GM19324 (cell line): ENCODE measurements around the gene PDIA5.

Experiments
- ATAC-seq: cut with Tn5 transposase; IDR thresholded peaks from one replicate; pipeline ENCODE4 v1.9.1; 2021; ENCODE audit warnings: mild to moderate bottlenecking, moderate library complexity; ENCODE audit not compliant: unreplicated experiment, low FRiP score

PDIA5 gene

DNA sequence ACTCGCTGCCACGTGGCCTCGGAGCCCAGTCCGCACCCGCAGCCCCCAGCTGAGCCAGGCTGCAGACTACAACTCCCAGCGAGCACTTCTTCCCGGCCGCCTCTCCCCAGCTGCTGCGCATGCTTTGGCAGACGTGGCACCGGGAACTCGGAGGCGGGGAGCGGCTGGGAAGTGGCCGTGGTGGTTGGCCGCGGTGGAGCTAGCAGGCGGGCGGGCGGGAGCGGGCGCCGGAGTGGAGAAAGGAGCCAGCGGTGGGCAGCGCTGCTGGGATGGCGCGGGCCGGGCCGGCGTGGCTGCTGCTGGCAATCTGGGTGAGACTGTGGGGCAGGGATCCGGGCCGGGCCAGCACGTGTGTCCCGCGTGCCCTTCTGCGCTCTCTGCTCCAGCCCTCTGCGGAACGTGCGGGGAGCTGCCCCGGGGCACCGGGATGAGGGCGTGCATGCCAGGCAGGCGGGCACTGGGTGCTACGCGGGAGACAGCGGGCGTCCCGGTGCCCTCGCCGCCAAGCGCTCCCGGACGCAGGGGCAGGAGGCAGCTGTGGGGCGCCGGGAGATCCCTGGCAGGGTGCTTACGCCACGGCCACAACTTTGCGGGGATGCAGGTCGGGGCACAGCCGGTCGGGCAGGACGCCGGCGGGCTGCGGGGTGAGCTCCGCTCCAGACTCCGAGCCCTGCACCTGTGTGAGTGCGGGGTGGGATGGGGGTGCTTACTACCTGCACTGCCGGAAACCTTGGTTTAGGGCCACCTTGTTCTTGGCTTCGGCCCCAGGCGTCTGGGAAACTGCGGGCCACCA lies at the start of gene PDIA5:
Gene PDIA5, plus strand, starts transcription at position 130 of the 793 bp plus-strand sequence. Its CDS starts 140 bp downstream, at position 270.
- peak; percentile 80 for ATAC-seq

DNA sequence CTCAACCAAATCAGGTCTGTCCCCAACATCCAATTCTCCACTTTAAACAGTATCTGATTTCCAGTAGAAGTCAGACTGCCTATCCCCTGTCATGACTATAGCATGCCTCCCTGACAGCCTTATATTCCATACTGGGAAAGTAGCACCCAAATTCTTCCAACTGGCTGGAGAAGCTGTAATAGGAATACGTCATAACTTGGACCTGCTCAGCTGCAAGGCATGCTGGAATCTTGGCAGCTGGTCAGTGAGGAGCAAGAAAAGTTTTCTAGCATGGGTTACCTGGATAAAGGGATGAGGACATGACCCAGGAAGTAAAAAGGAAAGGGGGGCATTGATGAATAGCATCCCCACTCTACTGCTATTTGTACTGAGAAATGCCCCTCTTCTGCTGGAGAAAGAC lies 48.1 kb upstream of the PDIA5 start:
- ATAC-seq, result no peak

DNA sequence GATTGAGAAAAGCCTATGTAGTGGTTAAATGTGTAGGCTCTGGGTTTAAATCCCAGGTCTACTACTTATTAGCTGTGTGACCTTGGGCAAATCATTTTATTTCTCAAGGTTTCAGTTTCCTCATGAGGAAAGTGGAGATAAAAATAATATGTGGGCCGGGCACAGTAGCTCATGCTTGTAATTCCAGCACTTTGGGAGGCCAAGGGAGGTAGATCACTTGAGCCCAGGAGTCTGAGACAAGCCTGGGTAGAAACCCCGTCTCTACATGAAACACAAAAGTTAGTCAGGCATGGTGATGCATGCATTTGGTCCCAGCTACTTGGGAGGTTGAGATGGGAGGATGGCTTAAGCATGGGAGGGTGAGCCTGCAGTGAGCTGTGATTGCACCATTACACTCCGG lies 47.7 kb upstream of the PDIA5 start:
- no peak for ATAC-seq

DNA sequence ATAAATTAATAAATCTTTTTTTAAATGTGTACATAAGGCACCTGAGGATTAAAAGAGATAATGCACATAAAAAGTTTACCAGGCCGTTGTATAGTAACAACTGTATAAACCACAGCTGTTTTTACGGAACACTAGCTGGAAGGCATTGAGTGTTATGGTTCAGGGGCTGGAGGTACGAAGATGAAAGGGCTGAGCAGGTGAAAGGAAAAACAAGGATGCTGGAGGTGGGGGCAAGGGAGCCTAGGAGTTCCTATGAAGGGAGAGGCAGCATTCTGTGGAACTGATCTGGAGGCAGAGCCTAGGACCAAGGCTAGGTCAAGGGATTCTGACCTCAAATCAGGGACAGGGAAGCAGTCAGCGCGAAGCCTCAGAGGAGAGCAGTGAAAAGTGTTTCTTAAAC lies 47.2 kb upstream of the PDIA5 start:
- no peak for ATAC-seq

DNA sequence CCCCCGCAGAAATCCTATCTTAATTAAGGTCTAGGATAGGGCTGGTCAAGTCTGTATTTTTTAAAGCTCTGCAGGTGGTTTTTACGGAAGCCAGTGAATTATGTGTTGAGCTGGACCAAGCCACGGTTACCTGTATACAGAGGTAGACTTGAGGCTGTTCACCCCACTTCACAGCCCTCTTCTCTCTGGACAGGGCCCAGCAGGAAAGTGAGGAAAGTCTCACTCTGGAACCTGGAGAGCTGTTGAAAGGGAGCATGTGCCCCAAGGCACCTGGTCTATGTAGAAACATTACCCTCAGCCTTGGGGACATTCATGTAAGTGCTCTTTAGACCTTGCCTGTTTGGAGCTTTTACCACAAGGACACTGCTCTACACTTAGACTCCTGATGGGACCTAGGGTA lies 46.1 kb upstream of the PDIA5 start:
- no peak for ATAC-seq

DNA sequence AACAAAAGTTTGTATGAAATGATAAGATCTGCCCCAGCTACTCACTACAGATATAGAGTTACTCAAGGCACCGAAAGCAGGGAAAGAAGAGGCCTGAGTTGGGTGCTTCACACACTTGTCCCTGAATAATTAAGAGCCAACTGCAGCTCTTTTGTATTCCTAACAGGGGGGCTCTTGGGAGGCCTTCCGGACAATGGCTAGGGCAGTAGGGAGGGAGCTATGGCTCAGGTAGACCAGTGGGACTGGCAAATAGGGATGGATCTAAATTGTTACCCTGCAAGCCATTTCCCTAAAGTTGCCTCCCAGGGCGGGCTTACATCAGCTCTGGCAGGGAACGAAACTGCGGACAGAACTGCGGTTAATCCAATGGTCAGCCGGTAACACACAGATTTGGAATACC lies 45.4 kb upstream of the PDIA5 start:
- ATAC-seq, result no peak

DNA sequence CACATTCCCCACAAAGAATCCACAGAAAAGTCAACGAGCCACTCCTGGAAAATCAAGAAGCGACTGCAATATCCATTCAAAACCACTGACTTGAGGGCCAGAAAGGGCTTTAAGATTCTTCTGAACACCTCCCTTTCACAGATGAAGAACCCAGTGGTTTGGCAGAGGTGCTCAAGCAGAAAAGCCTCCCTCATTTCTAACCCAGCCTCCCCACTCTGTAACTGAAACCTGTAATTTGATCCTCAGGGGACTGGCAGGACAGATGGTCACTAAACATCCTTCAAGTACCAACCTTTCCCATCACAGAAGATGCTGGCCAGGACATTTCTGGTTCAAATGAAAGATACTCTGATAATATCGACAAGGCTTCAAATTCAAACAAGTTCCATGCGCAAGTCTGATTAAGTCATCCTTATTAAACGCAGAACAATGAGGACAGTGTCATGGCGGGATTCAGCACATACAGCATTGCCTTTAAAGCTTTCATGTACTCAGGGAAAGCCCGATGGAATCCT lies 44.8 kb upstream of the PDIA5 start:
- ATAC-seq, result no peak

DNA sequence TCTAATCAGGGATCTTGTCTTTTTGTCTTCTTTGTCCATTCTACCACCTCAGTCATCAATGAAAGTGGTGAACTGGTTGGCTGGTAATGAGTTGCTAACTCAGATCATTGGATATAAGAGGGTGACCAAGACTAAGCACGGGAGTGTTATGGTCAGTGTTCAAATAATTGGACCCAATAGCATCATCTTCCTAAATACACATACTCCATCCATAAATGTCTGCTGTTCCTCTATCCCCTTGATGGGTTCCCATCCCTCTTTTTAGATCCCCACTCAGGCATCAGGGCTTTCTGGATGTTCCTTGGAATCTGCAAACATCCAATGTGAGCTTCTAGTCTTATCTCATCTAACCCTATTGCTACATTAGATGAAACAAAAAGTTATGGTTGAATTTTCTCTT lies 42.8 kb upstream of the PDIA5 start:
- ATAC-seq, result no peak

DNA sequence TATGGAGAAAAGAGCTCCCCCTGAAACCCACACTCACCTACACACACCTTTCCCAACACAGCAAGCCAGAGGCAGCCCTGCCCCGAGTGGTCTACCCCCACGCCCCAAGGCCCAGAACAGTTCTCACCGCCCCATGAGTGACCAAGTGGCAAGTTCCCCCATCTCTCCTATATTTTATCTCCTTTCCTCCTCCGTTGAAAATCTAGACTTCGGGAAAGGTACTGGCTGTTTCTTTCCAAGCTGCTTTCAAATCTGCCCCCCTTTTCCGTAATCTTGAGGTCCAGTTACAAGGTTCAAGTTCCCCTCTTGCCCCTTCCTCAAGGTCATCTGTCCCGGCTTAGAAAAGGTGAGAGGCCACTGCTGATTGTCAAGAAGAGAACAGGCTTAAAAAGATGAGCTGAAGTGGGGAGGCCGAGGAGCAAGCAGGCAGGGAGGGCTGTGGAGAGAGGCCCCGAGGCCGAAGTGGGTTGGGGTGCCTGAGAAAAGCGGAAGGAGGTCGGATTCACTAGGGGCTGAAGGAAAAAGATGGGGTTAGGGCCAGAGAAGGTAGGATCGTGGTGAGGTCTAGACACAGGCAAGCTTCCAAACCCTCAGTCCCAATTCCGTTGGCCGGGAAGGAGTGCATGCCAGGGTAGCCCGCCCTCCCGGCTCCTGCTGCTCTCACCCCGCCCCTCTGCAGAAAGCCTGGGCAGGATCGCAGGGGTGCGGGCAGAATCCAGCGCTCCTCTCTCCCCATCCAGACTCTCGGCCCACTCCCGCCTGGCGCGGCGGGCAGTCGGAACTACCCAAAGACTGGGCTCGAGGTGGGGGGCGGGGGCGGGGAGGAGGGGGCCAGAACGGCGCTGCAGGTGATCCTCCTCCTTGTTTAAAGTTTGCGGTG lies 40.9 kb upstream of the PDIA5 start:
- ATAC-seq, result no peak

DNA sequence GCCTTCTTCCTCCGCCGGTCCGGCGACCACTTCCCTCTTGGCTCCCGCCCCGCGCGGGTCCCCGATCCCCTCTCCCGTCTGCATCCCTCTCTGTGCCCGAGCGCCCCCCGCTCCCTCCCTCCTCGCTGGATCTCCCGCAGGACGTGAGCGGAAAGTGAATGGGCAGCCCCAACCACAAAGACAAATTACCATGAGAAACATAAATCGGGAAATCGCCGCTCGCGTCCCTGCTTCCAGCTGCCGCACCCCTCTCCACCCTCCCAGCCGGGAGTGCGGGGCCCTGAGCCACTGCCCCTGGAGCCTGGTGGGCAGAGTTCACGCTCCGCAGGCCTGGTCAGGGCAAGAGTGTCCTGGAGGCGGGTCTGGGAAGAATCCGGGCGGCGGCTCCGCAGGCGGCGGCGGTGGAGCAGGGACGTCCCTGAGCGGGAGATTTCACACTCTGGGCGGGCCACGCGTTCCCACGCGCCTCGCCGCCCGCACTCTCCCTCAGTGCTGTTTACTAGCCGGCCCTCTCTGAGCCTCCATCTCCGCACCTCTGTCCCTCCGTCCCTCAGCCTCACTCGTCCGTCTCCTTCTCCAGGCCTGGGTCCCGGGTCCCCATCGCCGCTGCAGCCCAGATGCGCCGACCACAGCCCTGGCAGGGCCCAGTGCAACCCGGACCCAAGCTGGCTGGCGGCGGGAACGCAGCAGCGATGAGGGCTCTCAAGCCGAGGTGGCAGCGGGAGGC lies 40.1 kb upstream of the PDIA5 start:
- ATAC-seq, result no peak

DNA sequence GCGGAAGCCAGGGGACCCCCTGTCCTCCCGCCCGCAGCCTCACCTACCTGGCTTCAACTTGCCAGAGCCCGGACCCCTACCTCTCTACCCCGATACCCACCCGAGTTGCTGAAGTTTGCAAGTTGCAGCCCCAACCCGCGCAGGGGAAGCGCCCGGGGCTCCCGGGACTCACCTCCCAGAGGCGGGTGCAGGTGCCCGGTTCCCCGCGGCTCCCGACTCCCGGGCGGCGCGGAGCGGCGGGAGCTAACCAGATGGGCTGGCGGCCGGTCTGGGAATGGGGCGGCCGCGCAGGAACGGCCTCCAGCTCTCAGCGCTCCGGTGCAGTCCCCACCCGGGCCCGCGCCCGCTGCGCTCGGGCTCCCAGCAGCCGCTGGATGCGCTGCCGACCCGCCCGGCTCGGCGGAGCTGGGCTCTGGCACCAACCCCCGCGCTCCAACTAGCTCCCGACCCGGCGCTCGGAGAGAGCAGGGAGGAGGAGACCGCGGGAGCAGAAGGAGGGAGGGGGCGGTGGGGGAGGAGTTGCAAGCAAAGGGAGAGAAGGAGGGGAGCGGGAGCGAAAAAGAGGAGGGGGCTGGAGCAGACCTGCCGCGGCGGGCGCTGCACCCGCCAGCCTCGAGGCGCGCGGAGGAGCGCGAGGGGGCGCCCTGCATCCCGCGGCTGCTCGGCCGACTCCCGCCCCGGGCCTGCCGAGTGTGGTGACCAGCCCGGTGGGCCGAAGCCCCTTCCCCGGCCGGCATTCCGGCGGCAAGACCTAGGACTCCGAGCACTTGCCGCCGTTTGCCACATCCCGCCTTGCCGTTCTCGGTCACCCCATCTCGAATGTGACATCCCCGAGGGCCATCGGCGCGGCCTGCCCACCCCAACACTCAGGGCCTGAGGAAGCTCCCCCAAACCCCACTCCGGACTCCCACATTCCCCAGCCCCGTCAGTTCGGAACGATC lies 39.3 kb upstream of the PDIA5 start, which contains the start of gene SEMA5B:
Gene SEMA5B, minus strand, starts transcription at position 472 of the 941 bp plus-strand sequence. CDS start 66,500 bp downstream, outside the sequence.
- ATAC-seq, result no peak

DNA sequence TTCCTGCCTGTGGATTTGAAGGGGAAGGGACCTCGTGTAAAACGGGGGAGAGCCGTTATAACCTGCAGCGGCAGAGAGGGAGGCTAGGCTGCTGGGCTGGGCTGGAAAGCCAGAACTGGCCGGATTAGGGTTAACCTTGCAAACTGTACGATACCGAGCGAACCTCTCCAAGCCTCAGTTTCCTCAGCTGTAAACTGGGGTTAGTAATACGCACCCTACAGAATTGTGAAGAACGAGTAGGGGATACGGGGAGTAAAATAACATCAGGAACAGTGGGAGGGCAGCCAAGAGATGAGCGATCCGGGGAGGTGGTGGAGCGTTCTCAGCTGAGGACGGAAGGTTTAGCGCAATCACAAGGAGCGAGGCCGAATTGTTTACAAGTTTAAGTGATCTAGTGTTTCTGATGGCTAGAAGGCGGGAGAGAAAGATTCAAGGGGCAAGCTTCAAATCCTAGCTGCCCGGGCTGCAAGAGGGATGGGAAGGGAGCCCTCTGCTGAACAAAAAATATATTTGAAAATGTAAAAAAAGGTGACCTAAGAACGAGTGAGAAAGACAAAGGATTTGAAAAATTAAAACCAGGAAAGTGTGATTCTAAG lies 38.5 kb upstream of the PDIA5 start:
- ATAC-seq, result no peak

DNA sequence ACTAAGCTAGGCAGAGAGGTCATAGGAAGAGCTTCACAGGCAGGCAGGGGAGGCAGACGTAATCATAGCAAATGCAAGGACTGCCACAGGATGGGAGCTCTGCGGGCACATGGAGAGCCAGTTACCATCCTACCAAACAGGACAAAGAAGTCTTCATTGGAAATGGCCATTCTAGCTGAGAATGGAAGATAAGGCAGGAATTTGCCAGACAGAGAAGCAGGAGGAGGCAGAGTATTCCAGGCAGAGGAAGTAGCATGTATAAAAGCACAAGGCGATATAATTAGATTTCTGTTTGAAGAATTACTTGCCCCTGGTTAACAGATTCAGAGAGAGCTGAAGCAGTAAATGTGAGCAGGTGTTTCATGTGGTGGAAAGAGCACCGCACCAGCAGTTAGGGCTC lies 35.8 kb upstream of the PDIA5 start:
- ATAC-seq, result no peak

DNA sequence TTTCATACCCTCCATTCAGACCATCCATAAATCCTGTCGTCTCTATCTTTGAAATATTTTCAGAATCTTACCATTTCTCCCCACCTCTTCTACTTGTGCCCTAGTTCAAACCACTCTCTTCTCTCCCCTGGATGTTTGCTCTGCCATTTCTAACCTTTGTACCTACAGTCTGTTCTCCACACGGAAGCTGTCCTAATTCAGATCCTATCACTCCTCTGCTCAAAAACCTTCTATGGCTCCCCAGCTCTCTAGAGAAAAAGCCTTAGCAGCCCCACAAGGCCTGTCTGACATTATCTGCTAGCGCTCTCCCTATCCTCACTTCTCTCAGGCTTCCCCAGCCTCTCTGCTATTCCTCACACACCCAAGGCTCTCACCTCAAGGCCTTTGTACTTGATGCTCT lies 34.8 kb upstream of the PDIA5 start:
- ATAC-seq, result no peak

DNA sequence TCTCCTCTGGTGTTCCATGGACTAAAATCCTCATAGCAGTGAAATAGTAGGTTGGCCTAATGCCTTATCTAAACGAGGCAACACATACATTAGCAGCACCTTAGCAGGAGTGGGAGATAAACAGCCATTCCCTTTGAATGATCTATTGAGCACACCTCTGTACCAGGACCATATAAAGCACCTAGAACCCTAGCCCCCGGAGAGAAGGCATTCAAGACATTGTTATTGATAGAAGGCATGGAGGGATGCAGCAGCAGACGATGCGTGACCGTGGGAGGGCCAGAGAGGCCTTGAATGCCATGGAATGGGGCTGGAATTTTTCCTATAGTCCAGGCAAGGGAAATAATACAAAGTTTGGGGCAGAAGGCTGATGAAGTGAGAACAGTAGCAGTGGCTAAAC lies 32.7 kb upstream of the PDIA5 start:
- ATAC-seq, result no peak

DNA sequence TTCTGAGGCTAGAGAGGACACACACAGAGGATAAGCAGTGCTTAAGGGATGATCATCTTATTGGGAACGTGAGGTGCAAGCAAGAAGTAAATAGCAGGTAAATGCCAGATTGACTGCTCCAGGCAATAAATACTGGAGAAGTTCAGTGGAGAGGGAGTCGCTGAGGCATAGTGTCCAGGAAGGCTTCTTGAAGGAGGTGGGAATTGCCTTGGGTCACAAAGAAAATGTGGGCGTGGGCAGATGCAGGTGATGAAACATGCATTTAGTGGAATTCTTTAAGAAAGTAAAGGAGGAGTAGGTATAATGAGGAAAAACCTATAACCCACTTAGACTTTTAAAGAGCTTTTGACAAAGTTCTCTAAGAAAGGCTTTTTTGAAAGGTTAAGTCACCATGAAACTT lies 31.8 kb upstream of the PDIA5 start:
- no peak for ATAC-seq

DNA sequence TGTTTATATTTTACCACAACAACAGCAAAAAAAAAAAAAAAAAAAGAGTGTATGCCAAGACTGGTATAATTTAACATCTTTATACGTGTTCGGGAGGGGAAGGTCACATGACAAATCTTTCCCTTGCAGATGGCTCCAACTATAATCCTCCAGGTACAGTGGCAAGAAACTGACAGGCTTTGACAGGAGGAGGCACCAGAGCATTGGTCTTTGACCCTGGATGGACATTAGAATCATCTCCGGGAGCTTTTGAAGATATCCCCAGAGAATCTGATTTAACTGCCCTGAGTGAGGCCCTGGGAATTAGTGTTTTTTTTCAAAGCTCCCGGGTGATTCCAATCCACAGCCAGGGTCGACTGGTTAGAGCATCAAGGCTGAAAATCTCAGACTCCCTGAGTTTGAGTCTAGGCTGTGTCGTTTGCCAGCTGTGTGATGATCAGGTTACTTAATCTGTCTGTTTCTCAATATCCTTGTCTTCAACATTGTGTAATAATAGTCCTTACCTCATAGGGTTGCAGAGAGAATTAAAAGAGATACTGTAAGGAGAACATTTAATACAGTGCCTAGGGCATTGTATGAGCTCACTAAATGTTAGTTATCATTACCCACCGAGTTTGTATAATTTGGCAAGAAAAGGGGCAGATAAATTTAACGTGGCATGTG lies 30.3 kb upstream of the PDIA5 start:
- ATAC-seq, result no peak

DNA sequence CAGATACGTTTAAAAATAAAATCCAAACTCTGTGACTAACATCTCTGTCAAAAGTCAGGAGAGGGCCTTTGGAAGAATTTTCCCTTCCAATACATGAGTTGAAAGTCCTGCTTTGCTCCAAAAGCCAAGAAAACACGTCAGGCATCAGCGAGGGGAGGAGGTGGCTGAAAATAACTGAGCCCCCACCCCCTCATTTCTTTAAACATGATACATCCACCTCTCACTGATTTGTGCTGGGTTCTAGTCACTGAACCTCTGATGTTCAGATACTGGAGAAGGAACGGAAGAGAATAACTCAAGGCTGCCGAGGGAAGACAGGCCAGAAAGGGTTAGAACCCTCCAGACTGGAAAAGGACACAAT lies 29.8 kb upstream of the PDIA5 start:
- no peak for ATAC-seq

DNA sequence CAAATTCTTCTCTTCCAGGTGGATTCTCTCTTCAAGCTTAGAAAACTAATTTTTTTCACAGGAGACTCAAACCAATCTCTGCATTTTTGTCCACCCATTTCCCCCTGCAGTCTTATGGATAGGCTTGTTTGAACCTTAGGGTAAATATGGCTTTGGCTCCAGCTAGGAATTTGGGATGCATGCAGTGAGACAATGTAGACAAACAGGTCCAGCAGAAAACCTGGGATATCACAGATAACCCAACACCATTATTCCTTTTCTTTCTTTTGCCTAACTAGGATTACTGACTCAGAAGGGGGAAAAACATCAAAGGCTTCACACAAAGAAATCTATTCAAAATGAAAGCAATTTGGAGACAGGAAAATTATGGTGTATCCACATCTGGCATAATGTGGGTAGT lies 28.1 kb upstream of the PDIA5 start:
- no peak for ATAC-seq
